Neuron (in vitro differentiated cells): Measurements from ENCODE around the gene NUP214.

Experiments used
- H2AFZ ChIP-seq: one replicate; pipeline ENCODE4 v1.6.1; 2013; ENCODE audit warnings: low read depth, mild to moderate bottlenecking, inconsistent platforms, low read length, moderate library complexity
- H3K27me3 ChIP-seq: one replicate; pipeline ENCODE4 v1.6.1; 2013; ENCODE audit warnings: low read length; ENCODE audit not compliant: insufficient read depth
- H3K36me3 ChIP-seq: one replicate; pipeline ENCODE4 v1.6.1; 2013; ENCODE audit warnings: low read length; ENCODE audit not compliant: insufficient read depth
- H3K4me1 ChIP-seq: one replicate; pipeline ENCODE4 v1.6.1; 2013; ENCODE audit warnings: low read length; ENCODE audit not compliant: insufficient read depth
- H3K4me3 ChIP-seq: 2 replicates; pipeline ENCODE4 v1.5.1; 2013; ENCODE audit warnings: mild to moderate bottlenecking, low read length, moderate library complexity
- H3K9me3 ChIP-seq: one replicate; pipeline ENCODE4 v1.6.1; 2013; ENCODE audit warnings: low read length

Gene NUP214

DNA sequence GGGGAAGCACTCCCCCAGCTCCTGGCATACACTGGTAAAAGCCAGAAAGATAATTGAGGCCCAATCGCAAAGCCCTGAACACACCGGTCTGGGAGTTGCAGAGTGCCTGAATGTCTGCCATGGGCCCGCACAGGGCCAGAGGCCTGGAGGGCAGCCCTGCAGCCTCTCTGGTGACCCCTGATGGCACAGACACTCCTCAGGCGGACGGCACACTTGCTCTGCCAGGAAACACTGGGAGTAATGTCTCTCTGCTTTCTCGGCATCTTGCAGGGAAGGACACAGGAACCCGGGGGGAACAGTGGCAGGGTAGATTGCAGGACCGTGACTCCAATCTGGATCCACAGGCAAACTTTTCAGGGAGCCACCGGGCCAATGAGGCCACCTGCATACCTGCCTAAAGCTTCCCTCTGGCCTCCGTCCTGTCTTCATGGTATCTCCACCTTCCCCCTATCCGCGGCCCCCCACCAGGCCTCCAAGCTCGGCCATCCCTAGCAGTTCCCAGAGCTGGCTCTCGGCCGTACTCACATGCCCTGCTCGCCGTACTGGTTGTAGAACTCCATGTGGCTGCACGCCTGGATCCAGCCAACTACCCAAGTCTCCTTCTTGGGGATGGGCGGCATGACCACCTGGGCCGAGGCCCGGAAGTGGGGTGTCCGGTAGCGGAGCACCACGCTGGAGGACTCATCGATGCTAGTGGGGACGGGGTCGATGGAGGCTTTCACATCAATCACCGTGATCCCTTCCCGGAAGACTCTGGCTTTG lies 150.1 kb downstream of the NUP214 start:
- H3K9me3 ChIP-seq, result no peaks in the 10 kb centered on the region
- no peaks in the 10 kb centered on the region for H3K36me3 ChIP-seq
- peaks cover 22% of the 10 kb centered on the region for H3K27me3 ChIP-seq
- H3K4me1 ChIP-seq, result peaks cover 10% of the 10 kb centered on the region
- no peak overlapping the region for H2AFZ ChIP-seq
- no peak overlapping the region for H3K4me3 ChIP-seq

DNA sequence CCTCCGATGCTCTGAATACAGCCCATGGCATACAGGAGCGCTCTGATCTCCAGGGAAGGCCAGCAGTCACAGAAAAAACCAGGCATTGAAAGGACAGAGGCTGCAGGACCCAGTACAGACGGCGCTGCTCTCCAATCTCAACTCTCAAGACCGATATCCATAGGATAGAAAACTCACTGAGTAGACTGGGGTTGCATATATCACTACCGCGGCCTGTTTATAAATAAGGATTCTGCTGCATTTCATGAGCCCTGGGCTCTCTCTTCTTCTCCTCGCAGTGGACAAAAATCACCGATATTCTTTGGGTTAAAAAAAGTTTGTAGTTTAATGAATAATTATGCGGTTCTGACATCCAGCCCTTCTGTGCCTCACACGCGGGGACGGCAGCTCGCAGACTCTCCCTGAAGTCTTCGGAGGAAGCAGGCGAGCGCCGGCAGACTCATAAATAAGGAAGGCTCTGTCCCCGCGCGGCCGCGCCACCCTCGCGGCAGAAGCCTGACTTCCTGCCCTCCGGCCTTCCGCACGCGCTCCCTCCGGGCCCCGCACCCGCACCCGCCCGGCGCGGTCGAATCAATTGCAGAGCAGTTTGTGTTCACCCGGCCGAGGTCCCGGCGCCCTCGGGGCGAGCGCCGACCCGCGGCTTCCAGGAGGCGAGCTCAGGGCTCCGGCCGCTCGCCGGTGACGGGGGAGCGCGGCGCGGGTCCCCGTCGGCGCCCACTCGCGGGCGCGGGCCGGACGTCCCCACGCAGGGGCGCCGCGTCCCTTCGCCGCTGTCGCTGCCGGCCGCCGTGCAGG lies 150.9 kb downstream of the NUP214 start, which contains the start of gene FAM78A:
TSS of gene FAM78A (minus strand) at position 417 of the 795 bp plus-strand sequence. CDS start at position 86, 331 bp downstream.
- H3K4me3 ChIP-seq, result peak within 1 kb of the TSS; percentile 43
- no peaks in the 10 kb centered on the region for H3K36me3 ChIP-seq
- H3K27me3 ChIP-seq, result peaks cover 28% of the 10 kb centered on the region
- no peaks in the 10 kb centered on the region for H3K9me3 ChIP-seq
- H3K4me1 ChIP-seq, result peaks cover 13% of the 10 kb centered on the region
- H2AFZ ChIP-seq, result peak within 1 kb of the TSS; percentile 57

DNA sequence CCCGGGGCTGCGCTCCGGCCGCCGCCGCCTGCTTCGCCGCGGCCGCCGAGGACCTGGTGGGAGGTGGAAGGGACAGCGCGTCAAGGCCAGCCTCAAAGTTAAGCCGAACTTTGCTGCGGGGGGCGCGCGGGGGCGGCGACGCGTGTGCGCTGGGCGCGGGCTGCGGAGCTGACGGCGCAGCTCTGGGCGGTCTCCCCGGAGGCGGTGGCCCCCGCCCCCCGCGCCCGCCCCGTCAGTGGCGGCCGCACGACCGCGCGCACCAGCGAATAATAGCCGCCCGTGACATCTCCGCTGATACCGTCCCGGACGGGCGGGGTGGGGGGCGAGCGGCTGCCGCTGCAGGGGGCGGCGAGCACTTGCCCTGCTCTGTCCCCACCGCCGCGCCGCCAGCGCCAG lies 151.5 kb downstream of the NUP214 start:
- Histone ChIP-seq H2AFZ (peak overlapping the region; percentile 57), H3K4me1 (peaks cover 16% of the 10 kb centered on the region), H3K36me3 (no peaks in the 10 kb centered on the region), H3K4me3 (peak overlapping the region; percentile 43), H3K9me3 (no peaks in the 10 kb centered on the region), H3K27me3 (peaks cover 33% of the 10 kb centered on the region)

DNA sequence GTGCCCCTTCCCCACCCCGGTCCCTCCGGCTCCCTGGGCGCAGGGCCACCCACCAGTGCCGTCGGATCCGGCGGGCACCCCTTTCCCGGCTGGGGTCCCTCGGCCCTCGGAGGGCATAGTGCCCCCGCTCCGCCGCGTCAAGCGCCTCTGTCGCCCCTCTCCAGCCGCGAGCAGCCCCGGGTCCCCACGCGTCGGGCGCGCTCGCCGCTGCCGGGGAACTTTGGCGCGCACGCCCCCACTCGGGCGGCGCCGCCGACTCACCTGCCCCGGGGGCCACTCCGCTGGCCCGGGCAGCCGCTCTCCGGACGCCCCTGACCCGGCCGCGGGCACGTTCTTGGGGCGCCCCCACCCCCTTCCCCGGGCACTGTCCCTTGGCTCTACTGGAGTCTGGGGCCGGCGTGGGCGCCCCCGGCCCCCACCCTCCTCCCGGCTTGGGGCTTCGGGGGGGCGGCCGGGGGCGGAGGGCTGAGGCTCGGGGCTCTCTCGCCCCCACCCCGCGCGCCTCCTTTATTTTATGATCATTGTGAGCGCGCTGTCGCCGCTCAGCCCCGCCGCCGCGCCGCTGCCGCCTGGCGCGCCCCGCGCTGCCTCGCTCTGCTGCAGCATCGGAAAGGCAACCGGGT lies 152.0 kb downstream of the NUP214 start:
- Histone ChIP-seq H3K9me3 (no peaks in the 10 kb centered on the region), H3K36me3 (no peaks in the 10 kb centered on the region), H3K4me1 (peaks cover 16% of the 10 kb centered on the region), H3K27me3 (peaks cover 38% of the 10 kb centered on the region), H3K4me3 (peak overlapping the region; percentile 43), H2AFZ (peak overlapping the region; percentile 57)

DNA sequence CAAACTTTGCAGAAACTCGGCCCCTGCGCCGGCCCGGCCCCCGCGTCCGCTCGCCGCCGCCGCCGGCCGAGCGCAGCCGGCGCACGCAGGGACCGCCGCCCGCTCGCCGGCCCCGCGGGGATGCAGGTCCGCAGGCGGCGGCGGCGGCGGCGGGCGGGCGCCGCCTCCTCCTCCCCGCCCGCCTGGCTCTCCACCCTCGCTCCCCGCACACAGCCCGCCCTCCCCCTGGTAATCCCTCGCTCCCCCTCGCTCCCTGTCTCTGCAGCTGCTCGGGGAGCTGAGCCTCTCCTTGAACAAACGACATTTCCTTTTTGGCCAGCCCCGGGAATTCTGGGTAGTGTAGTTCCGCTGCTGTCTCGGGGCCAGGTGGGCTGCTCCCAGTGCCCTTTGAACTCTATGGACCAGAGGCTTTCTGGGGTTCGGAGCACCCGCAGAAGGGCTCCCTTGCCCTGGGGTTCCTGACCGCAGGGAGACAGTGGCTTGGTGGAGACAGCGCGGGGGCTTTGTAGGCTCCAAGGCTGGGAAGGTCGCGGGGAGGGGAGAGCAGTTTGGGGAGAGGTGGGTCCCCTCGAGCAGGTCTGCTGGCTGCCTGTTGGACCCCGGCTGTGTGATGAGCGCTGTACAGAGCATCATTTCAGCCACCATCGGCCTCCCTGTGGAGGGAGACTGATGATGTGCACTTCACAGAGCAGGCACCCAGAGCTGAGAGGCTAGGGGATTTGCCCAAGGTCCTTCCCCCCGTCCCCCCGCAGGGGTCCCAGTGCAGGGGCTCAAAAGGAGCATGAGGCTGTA lies 152.7 kb downstream of the NUP214 start:
- H3K9me3 ChIP-seq, result no peaks in the 10 kb centered on the region
- H3K4me1 ChIP-seq, result peaks cover 16% of the 10 kb centered on the region
- no peaks in the 10 kb centered on the region for H3K36me3 ChIP-seq
- H3K4me3 ChIP-seq, result peak overlapping the region; percentile 43
- no peak overlapping the region for H2AFZ ChIP-seq
- peaks cover 41% of the 10 kb centered on the region for H3K27me3 ChIP-seq

DNA sequence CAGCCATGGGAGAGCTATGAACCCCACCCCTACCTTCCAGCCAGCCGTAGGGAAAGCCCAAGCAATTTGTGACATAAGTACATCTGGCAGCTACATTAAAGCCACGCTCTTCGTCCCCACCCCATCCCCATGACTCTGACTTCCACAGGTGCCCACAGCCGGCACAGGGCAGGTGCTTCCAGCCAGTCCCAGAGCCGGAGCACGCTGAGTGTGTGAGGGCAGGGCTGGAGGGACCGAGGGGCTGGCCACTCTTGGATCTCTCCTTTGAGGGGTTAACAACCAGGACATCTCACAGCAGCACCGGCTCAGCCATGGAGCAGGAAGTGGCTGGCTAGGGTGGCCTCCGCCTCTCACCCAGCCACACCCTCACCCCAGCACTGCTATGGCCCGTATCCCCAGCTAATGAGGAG lies 153.3 kb downstream of the NUP214 start:
- no peak overlapping the region for H2AFZ ChIP-seq
- no peaks in the 10 kb centered on the region for H3K36me3 ChIP-seq
- H3K9me3 ChIP-seq, result no peaks in the 10 kb centered on the region
- peaks cover 46% of the 10 kb centered on the region for H3K27me3 ChIP-seq
- no peak overlapping the region for H3K4me3 ChIP-seq
- H3K4me1 ChIP-seq, result peaks cover 18% of the 10 kb centered on the region

DNA sequence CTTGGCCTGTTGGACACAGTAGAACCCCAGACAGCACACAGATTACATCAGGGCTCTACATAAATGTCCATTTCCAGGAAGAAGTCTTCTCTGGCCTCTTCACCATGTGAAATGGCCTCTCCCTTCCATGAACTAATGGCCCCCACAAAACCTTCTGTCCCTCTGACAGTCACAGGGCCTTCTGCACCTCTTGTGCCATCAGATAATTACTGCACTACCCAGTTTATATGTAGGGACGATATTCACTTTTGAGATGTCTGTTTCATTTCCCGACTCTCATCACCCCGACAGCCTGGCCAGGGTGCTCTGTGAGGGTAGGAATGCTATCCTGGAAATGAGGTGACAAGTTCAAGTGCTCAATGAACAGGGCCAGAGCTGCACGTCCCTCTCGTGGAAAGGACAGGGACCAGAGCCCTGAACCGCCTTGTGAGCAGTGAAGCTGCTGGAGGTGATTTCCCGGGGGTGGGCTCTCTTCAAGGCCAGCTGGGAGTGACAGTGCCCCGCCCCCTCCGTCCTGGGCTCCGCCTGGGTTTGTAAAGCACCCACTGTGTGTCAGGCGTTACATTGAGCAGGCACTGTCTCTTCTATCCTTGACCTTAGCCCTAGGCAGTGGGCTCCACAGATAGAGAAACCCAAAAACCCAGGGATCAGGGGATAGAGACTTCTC lies 153.9 kb downstream of the NUP214 start:
- Histone ChIP-seq H3K4me1 (peaks cover 18% of the 10 kb centered on the region), H3K27me3 (peaks cover 52% of the 10 kb centered on the region), H3K36me3 (no peaks in the 10 kb centered on the region), H3K4me3 (no peak overlapping the region), H2AFZ (no peak overlapping the region), H3K9me3 (no peaks in the 10 kb centered on the region)

DNA sequence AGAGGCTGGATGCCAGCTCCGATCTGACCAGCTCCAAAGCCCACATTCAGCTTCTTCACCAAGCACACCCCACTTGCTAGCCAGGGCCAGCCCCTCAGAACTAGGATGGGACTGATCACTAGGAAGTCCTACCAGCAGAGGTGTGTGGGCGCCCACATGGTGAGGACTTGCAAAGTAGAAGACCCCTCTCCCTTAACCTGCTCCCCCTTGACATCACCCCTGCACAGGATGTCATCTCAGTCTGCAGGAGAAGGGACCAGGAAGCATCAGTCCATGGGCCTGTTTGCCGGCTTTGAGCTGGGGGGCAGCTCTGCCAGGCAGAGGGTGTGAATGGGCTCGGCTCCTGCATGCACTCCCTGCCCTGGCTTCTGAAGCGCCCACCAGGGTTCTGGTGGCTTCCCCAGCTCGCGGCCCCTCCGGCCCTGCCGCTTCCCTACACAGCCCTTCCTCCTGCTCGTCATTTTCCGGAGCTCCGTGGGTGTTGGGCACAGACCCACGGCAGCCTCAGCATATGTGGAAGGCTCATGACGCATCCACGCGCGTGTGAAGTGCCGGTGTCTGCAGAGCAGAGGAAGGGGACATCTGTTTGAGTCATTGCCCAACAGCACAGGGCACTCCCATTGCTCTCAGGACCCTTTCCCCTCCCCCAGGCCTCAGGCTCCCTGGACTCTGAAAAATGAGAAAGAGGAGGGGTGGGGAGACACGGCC lies 154.6 kb downstream of the NUP214 start:
- Histone ChIP-seq H3K27me3 (peaks cover 50% of the 10 kb centered on the region), H3K36me3 (no peaks in the 10 kb centered on the region), H2AFZ (no peak overlapping the region), H3K4me3 (no peak overlapping the region), H3K4me1 (peaks cover 18% of the 10 kb centered on the region), H3K9me3 (no peaks in the 10 kb centered on the region)

DNA sequence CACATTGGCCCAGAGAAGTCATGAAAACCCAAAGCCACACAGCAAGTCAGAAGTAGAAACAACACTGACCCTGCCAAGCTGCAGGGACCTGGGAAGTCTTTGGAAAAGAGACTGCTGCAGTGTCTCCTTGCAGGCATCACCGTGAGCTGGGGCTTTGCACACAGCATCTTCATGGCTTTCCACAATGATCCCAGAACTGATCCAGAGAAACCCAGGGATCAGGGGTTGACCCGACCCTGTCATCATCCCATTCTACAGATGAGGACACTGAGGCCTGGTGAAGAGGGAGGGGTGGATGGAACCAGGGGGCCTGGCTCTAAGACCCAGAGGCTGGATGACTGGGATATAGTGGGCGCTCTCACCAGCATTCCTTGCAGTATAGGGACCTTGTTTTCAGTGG lies 155.3 kb downstream of the NUP214 start:
- H3K9me3 ChIP-seq, result no peaks in the 10 kb centered on the region
- peaks cover 44% of the 10 kb centered on the region for H3K27me3 ChIP-seq
- no peak overlapping the region for H3K4me3 ChIP-seq
- H3K4me1 ChIP-seq, result peaks cover 16% of the 10 kb centered on the region
- no peak overlapping the region for H2AFZ ChIP-seq
- no peaks in the 10 kb centered on the region for H3K36me3 ChIP-seq

DNA sequence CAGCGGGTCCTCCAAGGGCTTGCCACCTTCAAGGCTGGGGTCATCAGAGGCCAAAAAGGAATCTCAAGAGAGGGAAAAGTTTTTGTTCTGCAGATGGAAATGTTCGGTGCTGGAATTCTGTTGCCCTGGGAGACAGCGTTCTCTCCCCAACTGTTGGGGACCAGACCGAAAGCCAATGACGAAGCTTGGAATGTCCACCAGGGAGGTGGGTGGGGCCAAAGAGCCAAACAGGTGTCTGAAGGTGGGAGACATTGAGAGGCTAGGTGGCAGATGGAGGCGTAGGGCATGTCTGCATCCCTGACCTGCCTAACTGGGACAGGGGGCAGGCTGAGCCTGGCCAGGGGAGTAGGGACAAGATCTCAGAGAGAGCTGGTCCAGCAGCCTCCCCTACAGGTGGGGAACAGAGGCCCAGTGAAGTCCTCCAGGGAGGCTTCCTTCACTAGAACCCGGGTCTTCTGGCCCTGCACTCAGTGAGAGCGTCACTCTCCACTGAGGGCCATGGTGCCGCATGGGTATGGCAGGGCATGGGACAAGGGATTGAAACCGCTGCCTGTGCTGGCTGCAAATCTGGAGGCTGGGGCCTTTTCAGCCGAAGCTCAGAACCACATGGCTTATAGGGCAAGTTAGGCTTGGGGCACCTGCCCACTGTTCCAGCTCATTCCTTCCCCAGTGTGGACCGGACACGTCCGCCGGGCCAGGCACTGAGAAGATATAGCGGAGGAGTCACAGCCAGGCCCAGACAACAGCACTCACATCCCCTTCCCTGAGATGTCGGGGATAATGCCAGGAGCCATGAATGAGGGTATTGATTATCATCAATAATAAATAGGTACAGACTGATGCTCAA lies 156.0 kb downstream of the NUP214 start:
- Histone ChIP-seq H2AFZ (no peak overlapping the region), H3K4me3 (no peak overlapping the region), H3K36me3 (no peaks in the 10 kb centered on the region), H3K27me3 (peaks cover 37% of the 10 kb centered on the region), H3K9me3 (no peaks in the 10 kb centered on the region), H3K4me1 (peaks cover 16% of the 10 kb centered on the region)

DNA sequence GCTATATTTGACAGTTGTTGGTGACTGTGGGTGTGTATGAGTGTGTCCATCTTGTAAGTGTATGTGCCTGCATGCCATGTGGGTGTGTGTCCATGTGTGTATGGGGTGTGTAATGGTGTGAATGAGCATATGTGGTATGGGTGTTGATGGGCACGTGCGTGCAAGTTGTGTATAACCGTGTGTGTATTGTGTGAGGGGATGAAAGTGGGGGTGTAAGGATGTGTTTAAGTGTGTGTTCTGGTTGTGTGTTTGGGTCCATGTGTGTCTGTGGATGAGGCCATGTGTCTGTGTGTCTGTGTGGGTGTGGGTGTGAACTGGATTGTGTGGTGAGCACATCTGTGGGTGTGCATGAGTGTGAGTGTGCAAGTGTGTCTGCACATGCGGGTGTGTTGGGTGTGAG lies 156.8 kb downstream of the NUP214 start:
- no peak overlapping the region for H2AFZ ChIP-seq
- no peaks in the 10 kb centered on the region for H3K9me3 ChIP-seq
- H3K27me3 ChIP-seq, result peaks cover 36% of the 10 kb centered on the region
- no peaks in the 10 kb centered on the region for H3K36me3 ChIP-seq
- H3K4me1 ChIP-seq, result peaks cover 16% of the 10 kb centered on the region
- H3K4me3 ChIP-seq, result no peak overlapping the region
